Measurements from ENCODE around the gene LRRC15.

The LRRC15 gene

DNA sequence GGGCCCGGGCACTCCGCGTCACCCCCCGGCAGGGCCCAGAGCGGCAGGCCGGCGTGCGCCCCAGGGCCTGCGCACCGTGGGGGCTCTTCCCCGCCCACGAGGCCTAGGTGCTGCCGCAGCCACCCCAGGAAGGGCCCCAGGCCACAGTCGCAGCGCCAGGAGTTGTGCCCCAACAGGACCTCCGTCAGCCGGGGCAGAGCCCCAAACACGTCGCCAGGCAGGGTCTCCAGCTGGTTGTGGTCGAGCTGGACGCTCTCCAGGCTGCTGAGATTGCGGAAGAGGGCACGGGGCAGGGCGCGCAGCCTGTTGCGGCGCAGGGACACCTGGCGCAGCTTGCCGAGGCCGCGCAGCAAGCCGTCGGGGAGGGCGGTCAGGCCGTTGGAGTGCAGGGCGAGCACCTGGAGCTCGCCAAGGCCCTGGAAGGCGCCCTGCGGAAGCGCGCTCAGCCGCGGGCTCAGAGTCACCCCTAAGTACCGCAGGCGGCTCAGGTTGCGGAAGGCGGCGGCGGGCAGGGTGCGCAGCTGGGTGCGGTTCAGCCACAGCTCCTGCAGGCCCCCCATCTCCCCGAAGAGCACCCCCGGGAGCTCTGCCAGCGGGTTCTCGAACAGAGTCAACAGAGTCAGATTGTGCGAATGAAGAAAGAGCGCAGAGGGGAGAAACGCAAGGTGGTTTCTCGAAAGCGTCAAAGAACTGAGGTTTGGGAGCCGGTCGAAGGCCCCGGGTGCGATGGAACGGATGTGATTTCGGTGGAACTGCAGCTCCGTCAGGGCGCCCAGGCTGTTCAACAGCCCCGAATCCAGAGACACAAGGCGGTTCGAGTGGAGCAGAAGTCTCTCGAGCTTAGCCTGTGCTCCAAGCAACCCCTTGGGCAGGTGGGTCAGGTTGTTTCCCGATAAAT lies 27.6 kb upstream of the LRRC15 start:
- Histone ChIP-seq H3K9me3 (ENCODE audit: insufficient read depth, low read depth, low read length) (no peaks in the 10 kb centered on the region), H3K27ac (ENCODE audit: low read length) (no peak overlapping the region), H3K4me3 (ENCODE audit: low read length) (no peak overlapping the region), H3K4me1 (ENCODE audit: insufficient read depth, low read length) (peaks cover 3% of the 10 kb centered on the region), H3K36me3 (ENCODE audit: insufficient read depth, low read depth, low read length) (no peaks in the 10 kb centered on the region), H3K9ac (ENCODE audit: low read depth, low read length) (no peak overlapping the region), H3K27me3 (ENCODE audit: insufficient read depth, low read length) (no peaks in the 10 kb centered on the region)

DNA sequence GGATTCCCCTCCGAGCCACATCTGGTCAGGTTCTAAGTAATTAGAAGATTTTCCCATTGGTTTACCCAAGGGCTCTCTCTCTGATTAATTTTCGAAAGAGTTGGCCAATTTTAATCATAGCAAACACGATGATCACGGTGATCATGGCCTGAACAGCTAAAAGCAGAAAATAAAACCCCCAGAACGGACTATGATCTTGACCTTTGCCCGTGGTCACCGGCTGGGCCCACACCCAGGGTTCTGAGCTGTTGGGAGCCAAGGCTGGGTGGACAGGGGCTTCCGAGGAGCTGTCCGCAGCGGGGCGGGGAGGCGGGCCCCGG lies 27.0 kb upstream of the LRRC15 start:
- Histone ChIP-seq H3K27ac (ENCODE audit: low read length) (no peak overlapping the region), H3K36me3 (ENCODE audit: insufficient read depth, low read depth, low read length) (no peaks in the 10 kb centered on the region), H3K4me3 (ENCODE audit: low read length) (no peak overlapping the region), H3K4me1 (ENCODE audit: insufficient read depth, low read length) (peaks cover 3% of the 10 kb centered on the region), H3K9ac (ENCODE audit: low read depth, low read length) (no peak overlapping the region), H3K9me3 (ENCODE audit: insufficient read depth, low read depth, low read length) (no peaks in the 10 kb centered on the region), H3K27me3 (ENCODE audit: insufficient read depth, low read length) (no peaks in the 10 kb centered on the region)

DNA sequence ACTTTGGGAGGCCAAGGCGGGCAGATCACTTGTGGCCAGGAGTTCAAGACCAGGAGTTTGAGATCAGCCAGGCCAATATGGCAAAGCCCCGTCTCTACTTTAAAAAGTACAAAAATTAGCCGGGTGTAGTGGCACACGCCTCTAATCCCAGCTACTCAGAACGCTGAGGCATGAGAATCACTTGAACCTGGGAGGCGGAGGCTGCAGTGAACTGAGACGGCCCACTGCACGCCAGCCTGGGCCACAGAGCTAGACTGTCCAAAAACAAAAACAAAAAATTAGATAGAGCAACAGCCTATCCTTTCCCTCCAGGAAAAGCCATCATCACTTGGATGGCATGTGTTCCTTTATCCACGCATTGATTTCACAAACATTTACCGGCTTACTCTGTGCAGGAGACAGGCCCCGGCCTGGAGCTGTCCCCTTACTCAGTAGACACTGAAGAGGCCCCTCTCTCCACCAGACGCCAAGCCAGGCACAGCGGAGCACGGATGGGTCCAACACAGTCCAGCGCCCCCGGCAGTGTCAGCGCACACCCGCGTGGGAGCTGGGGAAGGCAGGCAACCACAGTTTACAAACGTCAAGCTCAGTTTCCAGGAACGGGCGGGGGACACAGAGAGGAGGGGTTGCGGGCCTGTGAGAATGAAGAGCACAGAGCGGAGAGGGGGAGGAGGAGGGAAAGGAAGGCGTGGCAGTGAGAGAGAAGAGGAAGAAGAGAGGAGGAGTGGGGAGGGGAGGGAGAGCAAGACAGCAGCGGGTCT lies 26.4 kb upstream of the LRRC15 start:
- Histone ChIP-seq H3K27ac (ENCODE audit: low read length) (no peak overlapping the region), H3K4me1 (ENCODE audit: insufficient read depth, low read length) (peaks cover 3% of the 10 kb centered on the region), H3K9me3 (ENCODE audit: insufficient read depth, low read depth, low read length) (no peaks in the 10 kb centered on the region)

DNA sequence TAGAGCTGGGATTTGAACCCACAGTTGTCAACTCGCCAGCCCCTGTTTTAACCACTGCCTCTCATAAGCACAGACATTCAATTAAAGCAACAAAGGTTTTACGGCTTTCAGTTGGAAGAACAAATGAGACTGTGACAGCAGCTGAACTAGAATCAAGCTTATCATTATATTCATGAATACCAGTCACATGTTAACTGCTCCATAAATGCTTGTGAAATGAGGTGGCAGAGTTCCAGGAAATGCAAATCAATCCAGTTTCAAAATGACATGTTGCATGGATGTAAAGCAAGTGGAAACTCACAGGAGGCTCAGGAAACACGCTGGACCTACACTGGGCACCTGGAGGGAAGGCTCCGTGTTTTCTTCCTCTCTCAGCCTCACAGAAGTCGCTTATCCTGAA lies 25.7 kb upstream of the LRRC15 start:
- Histone ChIP-seq H3K36me3 (ENCODE audit: insufficient read depth, low read depth, low read length) (no peaks in the 10 kb centered on the region), H3K9ac (ENCODE audit: low read depth, low read length) (no peak overlapping the region), H3K27ac (ENCODE audit: low read length) (no peak overlapping the region), H3K4me1 (ENCODE audit: insufficient read depth, low read length) (peaks cover 3% of the 10 kb centered on the region), H3K9me3 (ENCODE audit: insufficient read depth, low read depth, low read length) (no peaks in the 10 kb centered on the region; the same call in 1 of the 2 replicates), H3K27me3 (ENCODE audit: insufficient read depth, low read length) (no peaks in the 10 kb centered on the region), H3K4me3 (ENCODE audit: low read length) (no peak overlapping the region)

More for the DNA sequence above, 26.4 kb upstream of the LRRC15 start:
- H3K4me3 ChIP-seq (ENCODE audit: low read length): no peak overlapping the region
- no peaks in the 10 kb centered on the region for H3K27me3 ChIP-seq (ENCODE audit: insufficient read depth, low read length)
- no peak overlapping the region for H3K9ac ChIP-seq (ENCODE audit: low read depth, low read length)
- no peaks in the 10 kb centered on the region for H3K36me3 ChIP-seq (ENCODE audit: insufficient read depth, low read depth, low read length)

DNA sequence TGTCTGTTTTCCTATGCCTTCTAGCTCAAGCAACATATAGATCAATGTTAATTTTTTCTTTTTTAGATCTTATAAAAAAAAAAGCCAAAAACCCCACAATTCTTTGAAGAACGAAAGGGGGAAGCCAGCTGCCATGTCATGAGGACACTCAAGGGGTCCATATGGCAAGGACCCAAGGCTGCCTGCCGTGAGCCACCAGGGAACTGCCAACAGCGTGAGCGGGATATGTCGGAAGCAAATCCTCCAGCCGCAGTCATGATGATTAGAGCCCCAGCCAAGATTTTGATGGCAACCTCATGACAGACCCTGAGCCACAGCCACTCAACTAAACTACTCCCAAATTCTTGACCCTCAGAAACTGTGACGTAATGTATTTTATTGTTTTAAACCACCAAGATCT lies 23.0 kb upstream of the LRRC15 start:
- H3K27me3 ChIP-seq (ENCODE audit: insufficient read depth, low read length): no peaks in the 10 kb centered on the region
- H3K4me3 ChIP-seq (ENCODE audit: low read length): no peak overlapping the region
- no peak overlapping the region for H3K27ac ChIP-seq (ENCODE audit: low read length)
- H3K36me3 ChIP-seq (ENCODE audit: insufficient read depth, low read depth, low read length): no peaks in the 10 kb centered on the region
- H3K9me3 ChIP-seq (ENCODE audit: insufficient read depth, low read depth, low read length): no peaks in the 10 kb centered on the region; the same call in 1 of the 2 replicates
- H3K9ac ChIP-seq (ENCODE audit: low read depth, low read length): no peak overlapping the region
- H3K4me1 ChIP-seq (ENCODE audit: insufficient read depth, low read length): peaks cover 3% of the 10 kb centered on the region

DNA sequence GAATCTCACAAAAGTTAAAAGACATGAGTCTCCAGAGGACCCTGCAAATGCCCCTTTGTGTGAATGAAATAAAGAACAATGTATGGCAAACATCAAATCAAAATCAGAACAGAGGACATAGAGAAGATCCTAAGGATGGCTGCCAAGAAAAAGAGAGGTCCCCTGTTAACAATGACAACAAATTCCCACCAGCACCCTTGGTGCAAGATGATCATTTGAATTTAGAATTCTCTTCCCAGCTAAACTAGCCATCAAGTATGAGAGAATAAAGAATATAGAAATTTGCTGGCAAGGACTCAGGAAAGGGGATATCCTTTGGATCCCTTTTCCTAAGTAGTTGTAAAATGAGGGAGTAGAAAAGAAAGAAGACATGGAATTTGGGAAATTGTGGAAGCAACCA lies 21.3 kb upstream of the LRRC15 start:
- peaks cover under 1% of the 10 kb centered on the region for H3K4me1 ChIP-seq (ENCODE audit: insufficient read depth, low read length)
- no peak overlapping the region for H3K27ac ChIP-seq (ENCODE audit: low read length)
- no peaks in the 10 kb centered on the region; the same call in 1 of the 2 replicates for H3K9me3 ChIP-seq (ENCODE audit: insufficient read depth, low read depth, low read length)
- H3K27me3 ChIP-seq (ENCODE audit: insufficient read depth, low read length): no peaks in the 10 kb centered on the region
- no peak overlapping the region for H3K9ac ChIP-seq (ENCODE audit: low read depth, low read length)
- no peak overlapping the region for H3K4me3 ChIP-seq (ENCODE audit: low read length)
- H3K36me3 ChIP-seq (ENCODE audit: insufficient read depth, low read depth, low read length): no peaks in the 10 kb centered on the region

DNA sequence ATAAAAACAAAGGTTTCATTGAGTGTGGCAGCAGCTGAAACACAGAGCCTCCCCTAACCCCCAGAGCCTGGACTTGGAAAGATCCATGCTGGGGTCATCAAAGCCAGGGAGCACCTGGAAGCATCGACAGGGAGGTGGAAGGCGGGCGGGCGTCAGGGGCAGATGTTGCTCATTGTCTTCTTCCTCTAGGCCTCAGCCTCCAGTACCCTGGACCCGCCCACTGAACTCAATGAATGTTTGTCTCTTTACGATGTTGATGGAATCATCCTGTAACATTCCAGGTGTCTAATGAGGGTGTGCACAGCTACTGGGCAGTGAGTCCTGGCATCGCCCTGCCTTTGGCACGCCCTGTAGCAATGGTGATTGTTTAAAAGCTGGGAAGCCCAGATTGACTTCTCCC lies 19.7 kb upstream of the LRRC15 start:
- Histone ChIP-seq H3K27ac (ENCODE audit: low read length) (no peak overlapping the region), H3K36me3 (ENCODE audit: insufficient read depth, low read depth, low read length) (no peaks in the 10 kb centered on the region), H3K9me3 (ENCODE audit: insufficient read depth, low read depth, low read length) (no peaks in the 10 kb centered on the region; the same call in 1 of the 2 replicates), H3K4me3 (ENCODE audit: low read length) (no peak overlapping the region), H3K27me3 (ENCODE audit: insufficient read depth, low read length) (no peaks in the 10 kb centered on the region), H3K4me1 (ENCODE audit: insufficient read depth, low read length) (no peaks in the 10 kb centered on the region), H3K9ac (ENCODE audit: low read depth, low read length) (no peak overlapping the region)

DNA sequence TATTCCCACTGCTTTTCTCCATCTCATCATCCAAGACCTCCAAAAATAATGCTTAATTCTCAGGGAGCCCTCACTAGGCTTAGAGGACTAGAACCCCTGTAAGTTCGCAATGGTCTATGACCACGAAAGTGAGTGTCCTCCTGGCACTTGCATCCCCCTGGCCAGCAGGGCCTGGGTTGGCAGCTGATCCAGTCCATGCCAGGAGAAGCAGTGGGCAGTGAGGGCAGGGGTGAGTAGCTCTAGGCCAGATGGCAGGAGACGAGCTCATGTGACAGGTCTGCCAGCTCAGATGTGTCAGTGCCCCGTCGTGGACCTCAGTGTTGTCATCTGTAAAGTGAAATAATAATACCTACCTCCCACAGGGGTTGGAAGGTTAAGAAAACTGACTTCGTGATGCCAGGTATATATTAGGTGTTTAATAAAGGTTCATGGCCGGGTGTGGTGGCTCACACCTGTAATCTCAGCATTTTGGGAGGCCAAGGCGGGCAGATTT lies 18.4 kb upstream of the LRRC15 start:
- Histone ChIP-seq H3K4me3 (ENCODE audit: low read length) (no peak overlapping the region), H3K9me3 (ENCODE audit: insufficient read depth, low read depth, low read length) (no peaks in the 10 kb centered on the region; the same call in 1 of the 2 replicates), H3K27me3 (ENCODE audit: insufficient read depth, low read length) (no peaks in the 10 kb centered on the region), H3K27ac (ENCODE audit: low read length) (no peak overlapping the region), H3K36me3 (ENCODE audit: insufficient read depth, low read depth, low read length) (no peaks in the 10 kb centered on the region), H3K9ac (ENCODE audit: low read depth, low read length) (no peak overlapping the region), H3K4me1 (ENCODE audit: insufficient read depth, low read length) (no peaks in the 10 kb centered on the region)

DNA sequence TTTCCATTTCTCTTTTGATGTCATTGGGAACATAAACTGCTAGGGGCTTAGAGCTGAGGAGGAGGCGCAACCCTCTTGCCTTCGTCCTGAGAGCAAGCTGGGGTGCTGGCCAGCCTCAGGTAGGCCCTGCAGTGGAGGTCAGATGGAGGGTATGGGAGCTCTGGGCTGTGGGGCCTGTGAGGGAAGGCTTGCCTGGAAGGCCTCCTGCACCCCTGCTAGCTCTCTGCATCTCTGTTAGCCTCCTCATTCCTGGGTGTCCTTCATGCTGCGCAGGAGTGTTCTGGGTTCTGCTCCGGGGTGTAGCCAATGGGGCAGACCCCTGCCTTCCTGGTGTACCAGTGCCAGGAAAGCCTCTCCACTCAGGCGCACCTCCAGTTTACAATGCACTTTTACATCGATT lies 17.7 kb upstream of the LRRC15 start:
- peaks cover 3% of the 10 kb centered on the region; the same call in 1 of the 2 replicates for H3K4me1 ChIP-seq (ENCODE audit: insufficient read depth, low read length)
- H3K9ac ChIP-seq (ENCODE audit: low read depth, low read length): no peak overlapping the region
- H3K36me3 ChIP-seq (ENCODE audit: insufficient read depth, low read depth, low read length): no peaks in the 10 kb centered on the region
- H3K27me3 ChIP-seq (ENCODE audit: insufficient read depth, low read length): no peaks in the 10 kb centered on the region
- H3K9me3 ChIP-seq (ENCODE audit: insufficient read depth, low read depth, low read length): no peaks in the 10 kb centered on the region; the same call in 1 of the 2 replicates
- no peak overlapping the region for H3K27ac ChIP-seq (ENCODE audit: low read length)
- no peak overlapping the region for H3K4me3 ChIP-seq (ENCODE audit: low read length)

DNA sequence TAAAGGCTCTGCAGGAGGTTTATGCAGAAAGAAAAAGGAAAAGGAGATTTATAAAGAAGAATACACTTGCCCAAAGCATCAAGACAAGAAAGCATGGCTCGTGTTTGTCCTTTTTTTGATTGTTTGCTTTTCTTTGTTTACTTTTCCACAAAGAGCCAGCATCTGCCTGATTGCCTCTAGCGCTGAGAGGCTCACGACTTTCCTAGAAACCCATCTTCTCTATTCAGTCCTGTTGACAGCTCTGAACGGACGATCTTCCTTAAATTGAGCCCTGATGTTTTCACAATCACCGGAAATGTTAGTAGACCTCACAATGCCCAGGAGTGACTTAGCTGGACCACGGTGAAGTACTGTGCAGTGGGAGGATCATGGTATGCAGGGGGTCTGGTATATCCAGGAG lies 17.1 kb upstream of the LRRC15 start:
- no peaks in the 10 kb centered on the region for H3K36me3 ChIP-seq (ENCODE audit: insufficient read depth, low read depth, low read length)
- no peaks in the 10 kb centered on the region; the same call in 1 of the 2 replicates for H3K9me3 ChIP-seq (ENCODE audit: insufficient read depth, low read depth, low read length)
- no peak overlapping the region for H3K9ac ChIP-seq (ENCODE audit: low read depth, low read length)
- H3K4me1 ChIP-seq (ENCODE audit: insufficient read depth, low read length): peaks cover 3% of the 10 kb centered on the region; the same call in 1 of the 2 replicates
- H3K27me3 ChIP-seq (ENCODE audit: insufficient read depth, low read length): no peaks in the 10 kb centered on the region
- H3K4me3 ChIP-seq (ENCODE audit: low read length): no peak overlapping the region
- H3K27ac ChIP-seq (ENCODE audit: low read length): no peak overlapping the region

DNA sequence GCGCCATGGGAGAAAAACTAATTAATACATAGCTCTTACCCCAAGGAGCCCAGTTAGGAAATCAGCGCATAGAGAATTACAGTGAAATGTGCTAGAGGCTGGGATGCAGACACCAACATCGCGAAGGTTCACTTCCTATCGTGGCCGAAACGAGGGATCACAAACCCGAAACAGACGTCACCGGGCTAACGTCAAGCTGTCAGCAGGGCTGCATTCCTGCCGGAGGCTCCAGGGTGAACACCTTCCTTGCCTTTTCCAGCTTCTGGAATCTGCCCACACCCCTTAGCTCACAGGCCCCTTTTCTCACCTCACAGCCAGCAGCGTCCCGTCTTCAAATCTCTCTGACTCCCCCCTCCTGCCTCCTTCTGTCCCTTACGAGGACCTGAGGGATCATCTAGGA lies 16.5 kb upstream of the LRRC15 start:
- H3K4me3 ChIP-seq (ENCODE audit: low read length): no peak overlapping the region
- H3K9me3 ChIP-seq (ENCODE audit: insufficient read depth, low read depth, low read length): no peaks in the 10 kb centered on the region; the same call in 1 of the 2 replicates
- H3K27me3 ChIP-seq (ENCODE audit: insufficient read depth, low read length): no peaks in the 10 kb centered on the region
- peaks cover 3% of the 10 kb centered on the region; the same call in 1 of the 2 replicates for H3K4me1 ChIP-seq (ENCODE audit: insufficient read depth, low read length)
- H3K9ac ChIP-seq (ENCODE audit: low read depth, low read length): no peak overlapping the region
- no peak overlapping the region for H3K27ac ChIP-seq (ENCODE audit: low read length)
- H3K36me3 ChIP-seq (ENCODE audit: insufficient read depth, low read depth, low read length): no peaks in the 10 kb centered on the region
